PC-9 (cell line): ENCODE results near the gene NF2.

Experiments
- CTCF ChIP-seq: fragments of 200-600 bp; sonication (generic); conservative IDR thresholded peaks from 2 replicates; pipeline ENCODE4 v1.6.1; 2017; ENCODE audit warnings: mixed run types, antibody characterized with exemption, mild to moderate bottlenecking, moderate library complexity
- EZH2 ChIP-seq: fragments of 200-600 bp; sonication (generic); IDR thresholded peaks from 2 replicates; pipeline ENCODE4 v1.8.0; 2017; ENCODE audit warnings: antibody characterized with exemption, low read depth

- no peak for TF ChIP-seq CTCF
- TF ChIP-seq EZH2, result no peak
Observed at GRCh38 chr22:29735416-29735815, 132.0 kb downstream of the NF2 start.
